Activated CD8-positive, alpha-beta memory T cell treated with anti-CD3 and anti-CD28 coated beads, Interleukin-2, amount 50 U/mL, for 24 hours (primary cell): ENCODE measurements around the gene XRRA1.

Experiments used
- DNase-seq: peaks from one replicate; pipeline ENCODE4 v3.0.0-alpha.2; 2020; ENCODE audit errors: extremely low read depth

The XRRA1 gene

GRCh38 chr11:74950374-74950969 lies 1.6 kb upstream of the XRRA1 start:
- DNase-seq = no peak

- no peak for DNase-seq
Observed at GRCh38 chr11:74949753-74950137, 854 bp upstream of the XRRA1 start.

- no peak for DNase-seq
Observed at GRCh38 chr11:74948546-74948897, 369 bp downstream of the XRRA1 start.

- no peak for DNase-seq
Observed at GRCh38 chr11:74942073-74942759, 6.7 kb downstream of the XRRA1 start.

- DNase-seq = no peak
Observed at GRCh38 chr11:74941492-74941891, 7.4 kb downstream of the XRRA1 start.

GRCh38 chr11:74937696-74938475 lies 11.0 kb downstream of the XRRA1 start:
- no peak for DNase-seq

GRCh38 chr11:74936976-74937375 lies 11.9 kb downstream of the XRRA1 start:
- DNase-seq = no peak

GRCh38 chr11:74936087-74936486 lies 12.8 kb downstream of the XRRA1 start:
- DNase-seq = no peak

- no peak for DNase-seq
Observed at GRCh38 chr11:74935285-74935684, 13.6 kb downstream of the XRRA1 start.

GRCh38 chr11:74933765-74934164 lies 15.1 kb downstream of the XRRA1 start:
- no peak for DNase-seq

- DNase-seq = no peak
Observed at GRCh38 chr11:74932797-74933196, 16.1 kb downstream of the XRRA1 start.

GRCh38 chr11:74932169-74932568 lies 16.7 kb downstream of the XRRA1 start:
- DNase-seq = no peak

GRCh38 chr11:74929431-74930363 lies 19.2 kb downstream of the XRRA1 start:
- peak; percentile 48 for DNase-seq

GRCh38 chr11:74927496-74927895 lies 21.4 kb downstream of the XRRA1 start:
- DNase-seq = no peak

- no peak for DNase-seq
Observed at GRCh38 chr11:74926304-74927030, 22.4 kb downstream of the XRRA1 start.

GRCh38 chr11:74925281-74925680 lies 23.6 kb downstream of the XRRA1 start:
- no peak for DNase-seq

- DNase-seq = no peak
Observed at GRCh38 chr11:74923125-74923524, 25.8 kb downstream of the XRRA1 start.

- no peak for DNase-seq
Observed at GRCh38 chr11:74909812-74910211, 39.1 kb downstream of the XRRA1 start.

- no peak for DNase-seq
Observed at GRCh38 chr11:74909385-74909784, 39.5 kb downstream of the XRRA1 start.

- DNase-seq = no peak
Observed at GRCh38 chr11:74905326-74905725, 43.6 kb downstream of the XRRA1 start.

GRCh38 chr11:74902342-74902741 lies 46.5 kb downstream of the XRRA1 start:
- no peak for DNase-seq
